ENCODE data around the gene HIPK2.

DNA sequence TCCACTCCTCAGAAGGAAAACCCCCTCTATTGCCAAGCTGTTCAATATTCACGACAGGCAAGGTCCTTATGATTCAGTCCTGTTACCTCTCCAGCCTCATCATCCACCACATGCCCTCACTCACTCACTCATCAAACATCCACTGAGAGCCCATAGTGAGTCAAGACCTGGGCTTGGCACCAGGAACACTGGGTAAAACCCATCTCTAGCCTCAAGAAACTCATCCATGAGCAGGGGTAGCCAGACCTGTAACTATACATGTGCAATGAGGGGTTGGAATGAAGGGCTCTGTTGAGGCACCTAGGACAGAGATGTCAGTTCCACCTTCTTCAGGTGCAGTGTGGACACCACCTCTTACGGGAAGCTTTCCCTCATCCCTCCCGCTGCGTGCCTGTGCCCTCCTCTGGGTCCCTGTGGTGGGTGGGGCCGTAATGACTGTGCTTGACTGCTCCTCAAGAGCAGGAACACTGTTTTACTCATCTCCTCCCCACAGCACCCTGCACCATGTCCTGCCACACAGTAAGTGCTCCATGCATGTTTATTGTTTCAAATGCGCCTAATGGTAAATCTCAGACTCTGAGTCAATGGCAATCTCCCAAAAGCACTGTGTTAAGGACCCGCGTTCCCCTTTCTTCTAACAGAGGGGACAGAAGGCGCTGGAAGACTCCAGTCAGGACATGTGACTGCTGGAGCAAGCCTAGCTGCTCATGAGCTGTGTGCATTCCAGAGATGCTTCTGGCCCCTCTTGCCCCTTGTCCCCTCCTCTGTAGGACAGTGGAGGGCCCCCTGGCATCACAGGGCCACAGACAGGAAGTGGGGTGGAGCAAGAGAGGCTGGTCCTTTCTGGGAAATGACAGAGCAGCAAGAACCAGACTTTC, 95.4 kb downstream of the HIPK2 start:
- no peak for TF ChIP-seq NFIC (IDR thresholded peaks at IDR 0.05)
- TF ChIP-seq, protein P1, sequence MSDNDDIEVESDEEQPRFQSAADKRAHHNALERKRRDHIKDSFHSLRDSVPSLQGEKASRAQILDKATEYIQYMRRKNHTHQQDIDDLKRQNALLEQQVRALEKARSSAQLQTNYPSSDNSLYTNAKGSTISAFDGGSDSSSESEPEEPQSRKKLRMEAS (IDR thresholded peaks at IDR 0.05), result no peak
- no peak for TF ChIP-seq TAF1 (IDR thresholded peaks at IDR 0.05; ENCODE audit: low read depth)
- TF ChIP-seq, protein P2, sequence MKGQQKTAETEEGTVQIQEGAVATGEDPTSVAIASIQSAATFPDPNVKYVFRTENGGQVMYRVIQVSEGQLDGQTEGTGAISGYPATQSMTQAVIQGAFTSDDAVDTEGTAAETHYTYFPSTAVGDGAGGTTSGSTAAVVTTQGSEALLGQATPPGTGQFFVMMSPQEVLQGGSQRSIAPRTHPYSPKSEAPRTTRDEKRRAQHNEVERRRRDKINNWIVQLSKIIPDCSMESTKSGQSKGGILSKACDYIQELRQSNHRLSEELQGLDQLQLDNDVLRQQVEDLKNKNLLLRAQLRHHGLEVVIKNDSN (IDR thresholded peaks at IDR 0.05), result no peak
- TF ChIP-seq CEBPB (IDR thresholded peaks at IDR 0.05), result no peak
- TF ChIP-seq TCF12 (IDR thresholded peaks at IDR 0.05; ENCODE audit: low read depth), result no peak
- no peak for TF ChIP-seq REST (IDR thresholded peaks at IDR 0.05; ENCODE audit: low read depth)
